Heart right ventricle (tissue), 16 donors: ENCODE results near the gene PLXND1. TPM values are rescaled to one million over a fixed set of nuclear protein-coding genes. Genes with fewer than 3 reads are reported as not detected.
A peak's percentile ranks its signal among the peaks of the same experiment; 100 is the strongest.

Source experiments
- ATAC-seq, 8 donors: fragments of 200-7000 bp; cut with Tn5 transposase; one replicate each; pipeline ENCODE4 v1.9.1; 2020; ENCODE audit warnings: mild to moderate bottlenecking in 8 of 8, moderate library complexity in 8 of 8, moderate number of reproducible peaks in 1 of 8
- DNase-seq, 2 donors: peaks; one replicate each; pipeline ENCODE4 v3.0.0-alpha.2; 2020
- H3K27ac ChIP-seq, 10 donors: fragments of 200-600 bp; sonication (generic) in 2 of 10; one replicate each; pipeline versions ENCODE4 v1.5.0 to v1.8.0; 2020 to 2022; ENCODE audit warnings: mild to moderate bottlenecking in 3 of 10
- H3K27me3 ChIP-seq, 7 donors: fragments of 200-600 bp; one replicate each; pipeline ENCODE4 v1.8.0; 2021 to 2022; ENCODE audit warnings: mild to moderate bottlenecking in 2 of 7
- H3K36me3 ChIP-seq, 9 donors: fragments of 200-600 bp; sonication (generic) in 1 of 9; one replicate each; pipeline versions ENCODE4 v1.5.0 to v1.8.0; 2020 to 2022; ENCODE audit warnings: mild to moderate bottlenecking in 2 of 9
- H3K4me1 ChIP-seq, 9 donors: fragments of 200-600 bp; sonication (generic) in 1 of 9; one replicate each; pipeline versions ENCODE4 v1.5.0 to v1.8.0; 2020 to 2022; ENCODE audit warnings: mild to moderate bottlenecking in 4 of 9
- H3K4me3 ChIP-seq, 10 donors: fragments of 200-600 bp; sonication (generic) in 2 of 10; one replicate each; pipeline versions ENCODE4 v1.5.0 to v1.8.0; 2020 to 2022; ENCODE audit warnings: mild to moderate bottlenecking in 7 of 10, moderate library complexity in 2 of 10
- H3K9me3 ChIP-seq, 11 donors: fragments of 200-600 bp in 10 of 11; sonication (generic) in 2 of 11; one replicate each; pipeline versions ENCODE4 v1.5.0 to v1.8.0; 2013 to 2022; ENCODE audit warnings: mild to moderate bottlenecking in 2 of 11, control low read depth in 1 of 11, moderate library complexity in 1 of 11
- CTCF ChIP-seq, 9 donors: fragments of 200-600 bp; sonication (generic) in 2 of 9; IDR thresholded peaks; one replicate each; pipeline versions ENCODE4 v1.5.0 to v1.8.0; 2021 to 2022; ENCODE audit warnings: antibody characterized with exemption in 9 of 9, mild to moderate bottlenecking in 5 of 9, moderate library complexity in 1 of 9
- WGBS, 2 donors: extraction: QIAGEN DNeasy Blood & Tissue Kit; methylation state at CpG; one replicate each; pipeline ENCODE4 v1.1.7; 2013; ENCODE audit warnings: inconsistent platforms in 1 of 2; 5-methylcytosine and 5-hydroxymethylcytosine counted together
- intact Hi-C, 10 donors: fragments of 100-400 bp; cut with DNase I; formaldehyde crosslinking; loops; one replicate each; pipeline versions ENCODE4 v1.11.1 to v1.14.2; 2022
- polyA plus RNA-seq, 2 donors: library from polyadenylated mRNA; stranded (reverse); fragments of 200-250 nt; gene quantifications; one replicate each; pipeline ENCODE4 v1.2.3, GENCODE V29; 2013
- total RNA-seq, 10 donors: library from RNA; stranded (reverse); fragmentation: NEBNext Ultra II Directional in 3 of 10; extraction: Animal tissue kit (Norgen Biotek cat#: 25700) in 3 of 10; gene quantifications; one replicate each; pipeline versions ENCODE4 v1.2.1 to v1.2.4, GENCODE V29; 2021 to 2023
- donor health status: Arrhythmogenic right ventricular cardiomyopathy.
- donor health status: ischemic (EF 13 %, LVEDD 7.1; RV severe dilation, severe dysfunction).
- donor health status: healthy with polysubstance abuse.
- donor health status: DM: no; HTN: yes; CAD: no.
- donor health status: DM: no; HTN: no; CAD: no.
- donor health status: ischemic (EF 25% LVEDD 6.9; RV normal size, moderate dysfunction).
- donor health status: ischemic (EF 25% LVEDD 5.7; RV mildly dilated, moderate dysfunction).
- donor health status: healthy.
- donor health status: DM: yes; HTN: yes; CAD: no.
- donor health status: Ischemic cardiomyopathy.
- donor health status: ischemic (EF 35%, LVEDD 5.7; RV mildly dilated, moderate dysfunction).
- donor health status: nonischemic (EF 11% LVEDD 7.7; RV severe dilation, severe dysfunction).
- donor health status: DM: yes; HTN: yes; CAD: no.
- donor health status: PGD.
- donor health status: ischemic (EF 29% LVEDD 5.4; RV normal size, mild dysfunction).
- donor health status: nonischemic (EF 23%, LVEDD 6.1; RV moderate dilation, normal function).

The PLXND1 gene
- total and polyA plus RNA-seq, 12 donors, result 40.9 to 169 (median 65.8) TPM

DNA sequence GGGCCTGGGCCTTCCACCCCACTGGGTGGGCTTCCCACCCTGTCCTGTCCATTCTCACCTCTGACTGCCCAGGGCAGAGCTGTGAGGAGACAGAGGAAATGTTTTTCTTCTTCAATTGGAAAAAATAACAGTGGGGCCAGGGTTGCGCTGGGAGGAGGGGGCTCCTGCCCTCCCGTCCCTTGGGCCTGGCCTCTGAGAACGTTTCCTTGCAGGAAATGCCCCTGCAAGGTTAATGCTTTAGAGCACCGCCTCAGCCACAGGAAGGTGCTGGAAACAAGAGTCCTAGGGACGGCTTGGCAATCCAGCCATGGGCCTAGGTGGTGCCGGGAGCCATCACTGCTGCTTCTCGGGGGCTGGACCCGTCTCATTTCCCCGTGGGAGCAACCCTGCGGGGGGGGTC is 3.8 kb upstream of the PLXND1 start:
- Histone ChIP-seq H3K4me3 (no peak overlapping the region), H3K4me1 (peaks cover 31 to 84% (median 72%) of the 10 kb centered on the region in 9 donors), H3K36me3 (no peaks in the 10 kb centered on the region), H3K9me3 (no peaks in the 10 kb centered on the region), H3K27me3 (peaks cover 0 to 11% (median 0%) of the 10 kb centered on the region in 7 donors), H3K27ac (peak overlapping the region; percentile 27 to 98 (median 94))
- WGBS, 2 donors, result 46 to 57% methylated on average over 10 of the region's 10 CpGs
- TF ChIP-seq CTCF (IDR thresholded peaks at IDR 0.05), result no peak
- ATAC-seq (no peak), DNase-seq (peak in 1 of 2 donors; percentile 13)
- intact Hi-C loops, result loop anchor here in 2 of 10 donors (5.0 kb wide), 2 partner anchors 108 to 118 kb away; no protein-coding TSS in a partner anchor

DNA sequence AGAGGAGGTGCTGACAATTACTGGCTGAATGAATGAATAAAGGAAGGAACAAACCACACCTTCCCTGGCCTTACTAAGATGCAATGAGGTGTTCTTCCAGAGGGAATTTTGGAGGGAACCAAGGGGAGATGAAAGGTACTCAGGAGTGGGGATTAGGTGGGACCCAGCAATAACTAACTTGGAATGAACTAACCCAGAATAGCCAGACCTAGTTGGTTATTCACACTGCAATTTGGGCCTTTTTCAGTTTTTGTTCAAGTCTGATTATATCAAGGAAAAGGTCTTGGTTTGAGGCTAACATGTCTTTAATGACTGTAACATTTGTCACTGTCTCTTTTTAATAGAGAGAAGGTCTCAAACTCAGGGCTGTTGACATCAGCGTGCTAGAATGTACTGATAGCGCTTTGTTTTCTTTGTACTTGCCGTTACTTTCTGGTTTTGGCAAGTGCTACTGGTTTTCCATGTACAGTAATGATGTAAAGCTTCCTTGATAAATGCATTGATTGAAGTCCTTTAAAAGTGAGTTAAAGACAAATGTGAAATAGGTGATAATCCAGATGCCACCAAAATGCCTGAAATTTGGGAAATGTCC is 3.2 kb upstream of the PLXND1 start:
- Histone ChIP-seq H3K27ac (peak overlapping the region; percentile 27 to 98 (median 94)), H3K4me3 (no peak overlapping the region), H3K27me3 (peaks cover 0 to 15% (median 3%) of the 10 kb centered on the region in 7 donors), H3K36me3 (peaks cover 0 to 1% (median 0%) of the 10 kb centered on the region in 9 donors), H3K9me3 (no peaks in the 10 kb centered on the region), H3K4me1 (peaks cover 25 to 81% (median 68%) of the 10 kb centered on the region in 9 donors)
- 23 to 24% methylated on average over 3 of the region's 3 CpGs for WGBS, 2 donors
- no peak for DNase-seq
- TF ChIP-seq CTCF (IDR thresholded peaks at IDR 0.05), result no peak
- ATAC-seq, result no peak
- intact Hi-C loops, result loop anchor here in 8 of 10 donors (2.0 to 5.0 kb wide), 3 partner anchors 107 to 119 kb away; no protein-coding TSS in a partner anchor

- Histone ChIP-seq H3K27me3 (peaks cover 0 to 18% (median 4%) of the 10 kb centered on the region in 7 donors), H3K4me1 (peaks cover 21 to 78% (median 69%) of the 10 kb centered on the region in 9 donors), H3K36me3 (peaks cover 0 to 3% (median 0%) of the 10 kb centered on the region in 9 donors), H3K27ac (peak overlapping the region; percentile 9 to 98 (median 94)), H3K9me3 (no peaks in the 10 kb centered on the region), H3K4me3 (no peak overlapping the region)
- no peak for ATAC-seq
- no peak for TF ChIP-seq CTCF (IDR thresholded peaks at IDR 0.05)
- WGBS, 2 donors, result 87% methylated on average over 4 of the region's 4 CpGs
- no peak for DNase-seq
- intact Hi-C loops, result loop anchor here in 6 of 10 donors (2.0 to 5.0 kb wide), 2 partner anchors 117 to 118 kb away; no protein-coding TSS in a partner anchor
These were observed 2.6 kb upstream of the PLXND1 start for GRCh38 chr3:129608936-129609590.

DNA sequence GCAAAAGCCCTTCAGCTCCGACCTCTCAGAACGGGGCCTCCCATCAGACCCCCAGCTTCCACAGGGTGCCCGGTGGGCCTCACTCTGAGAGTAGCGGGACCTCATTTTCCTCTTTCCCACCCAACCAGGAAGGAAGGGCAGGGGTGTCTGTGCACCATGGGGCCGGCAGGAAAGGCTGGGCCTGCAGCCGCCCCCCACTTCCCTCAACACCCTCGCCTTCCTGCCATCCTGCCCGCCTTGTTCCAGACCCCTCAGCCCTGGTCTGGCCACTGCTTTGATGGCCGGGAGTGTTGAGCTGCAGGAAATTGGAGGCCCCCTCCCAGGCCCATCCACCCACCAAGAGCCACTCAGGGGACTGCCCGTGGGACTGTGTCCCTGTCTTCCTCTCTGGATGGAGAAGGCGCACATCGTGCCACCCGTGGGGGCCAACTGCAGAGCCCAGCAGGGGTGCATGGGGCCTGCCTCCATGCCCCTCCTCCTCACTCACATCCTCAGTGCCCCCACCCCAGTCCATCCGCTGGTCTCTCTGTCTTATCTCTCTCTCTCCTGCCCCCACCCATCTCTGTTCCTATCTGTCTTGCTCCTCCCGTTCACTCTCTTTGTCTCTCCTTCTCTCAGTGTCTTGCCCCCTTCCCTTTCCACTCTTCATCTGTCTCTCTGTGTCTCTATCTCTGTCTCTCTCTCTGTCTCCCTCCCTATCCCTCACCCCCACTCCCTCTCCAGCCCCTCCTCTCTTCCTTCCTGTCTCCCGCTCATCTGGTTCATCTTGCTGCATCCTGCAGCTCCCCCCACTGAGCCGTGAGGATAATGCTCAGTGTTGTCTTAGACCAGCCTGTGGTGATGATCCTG is 1.8 kb upstream of the PLXND1 start:
- 49 to 54% methylated on average over 17 of the region's 17 CpGs for WGBS, 2 donors
- DNase-seq (peak in 1 of 2 donors; percentile 24), ATAC-seq (peak in 6 of 8 donors; percentile 3 to 53 (median 37))
- Histone ChIP-seq H3K27me3 (peaks cover 0 to 18% (median 4%) of the 10 kb centered on the region in 7 donors), H3K4me3 (peak overlapping the region in 5 of 10 donors; percentile 1 to 62 (median 61)), H3K9me3 (no peaks in the 10 kb centered on the region), H3K36me3 (peaks cover 0 to 3% (median 0%) of the 10 kb centered on the region in 9 donors), H3K4me1 (peaks cover 21 to 78% (median 73%) of the 10 kb centered on the region in 9 donors), H3K27ac (peak overlapping the region; percentile 76 to 98 (median 94))
- intact Hi-C loops, result loop anchor here in 6 of 10 donors (2.0 to 5.0 kb wide), 2 partner anchors 116 to 118 kb away; no protein-coding TSS in a partner anchor
- TF ChIP-seq CTCF (IDR thresholded peaks at IDR 0.05), result peak in 6 of 9 donors; percentile 11 to 53 (median 37)
